ENCODE measurements around the gene IRF7. TPM values are rescaled to one million over a fixed set of nuclear protein-coding genes. Genes with fewer than 3 reads are reported as not detected.

Gene IRF7
- total RNA-seq, 1 donor from 2014 or later, result 40.8 TPM

- DNase-seq (ENCODE audit: low read depth), result no peak
- H3K4me3 ChIP-seq (ENCODE audit: low read depth, low read length), result no peak overlapping the region
- no peak for TF ChIP-seq CTCF (conservative IDR thresholded peaks at IDR 0.05; ENCODE audit: low read depth, low read length)
Measured at GRCh38 chr11:639332-639955, 23.7 kb upstream of the IRF7 start.

GRCh38 chr11:638631-639331, 23.0 kb upstream of the IRF7 start:
- DNase-seq (ENCODE audit: low read depth), result no peak
- H3K4me3 ChIP-seq (ENCODE audit: low read depth, low read length), result no peak overlapping the region
- no peak for TF ChIP-seq CTCF (conservative IDR thresholded peaks at IDR 0.05; ENCODE audit: low read depth, low read length)

DNA sequence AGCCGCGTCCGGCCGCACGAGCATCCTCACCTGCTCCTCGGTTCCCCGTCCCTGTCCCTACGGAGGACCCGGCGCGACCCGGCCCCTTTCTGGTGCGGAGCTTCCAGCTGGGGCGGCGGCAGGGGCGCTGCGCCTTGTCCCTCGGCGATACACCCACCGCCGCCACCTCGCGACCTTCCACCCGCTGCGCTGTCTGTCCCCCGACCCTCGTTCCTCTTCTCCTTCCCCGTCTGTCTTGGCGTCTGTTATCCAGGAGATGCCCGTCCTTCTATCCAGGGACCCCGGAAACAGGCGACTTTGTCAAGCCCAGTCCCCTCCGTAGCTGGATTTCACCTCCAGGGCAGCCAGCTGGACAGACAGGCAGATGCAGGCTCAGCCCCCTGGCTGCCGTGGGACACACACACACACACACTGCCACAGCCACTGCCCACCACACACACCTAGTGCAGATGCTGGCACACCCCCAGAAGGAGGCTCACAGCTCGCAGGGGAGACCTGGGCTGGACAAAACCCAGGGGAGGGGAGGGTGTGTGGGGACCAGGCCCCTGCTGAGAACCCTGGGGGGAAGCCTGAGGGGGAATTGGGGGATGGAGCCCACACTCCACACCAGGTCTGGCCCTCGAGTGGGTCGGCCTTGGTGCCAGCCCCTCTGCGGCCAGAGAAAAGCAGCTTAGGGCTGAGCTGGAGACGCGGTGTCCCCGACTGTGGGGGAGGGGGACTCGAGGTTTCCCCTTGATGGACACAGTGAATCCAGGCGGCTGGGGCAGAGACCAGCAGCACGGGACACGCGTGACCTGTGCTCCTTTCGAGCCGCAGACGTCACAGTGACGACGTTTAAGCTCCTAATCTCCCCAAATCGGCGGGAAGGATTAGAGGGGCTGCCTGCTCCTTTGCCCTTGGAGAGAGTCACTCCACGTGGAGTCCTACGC, 22.1 kb upstream of the IRF7 start:
- no peak for TF ChIP-seq CTCF (conservative IDR thresholded peaks at IDR 0.05; ENCODE audit: low read depth, low read length)
- H3K4me3 ChIP-seq (ENCODE audit: low read depth, low read length), result no peak overlapping the region
- no peak for DNase-seq (ENCODE audit: low read depth)

GRCh38 chr11:637333-637592, 21.5 kb upstream of the IRF7 start:
- H3K4me3 ChIP-seq (ENCODE audit: low read depth, low read length), result no peak overlapping the region
- no peak for DNase-seq (ENCODE audit: low read depth)

GRCh38 chr11:636511-637332, 21.0 kb upstream of the IRF7 start, which contains the start of gene DRD4:
DRD4 (plus strand) TSS chr11:637269; CDS start chr11:637305, 36 bp downstream.
- no peak for TF ChIP-seq CTCF (conservative IDR thresholded peaks at IDR 0.05; ENCODE audit: low read depth, low read length)
- DNase-seq (ENCODE audit: low read depth), result no peak
- no peak within 1 kb of the TSS for H3K4me3 ChIP-seq (ENCODE audit: low read depth, low read length)

More at GRCh38 chr11:637333-637592, 21.5 kb upstream of the IRF7 start:
- no peak for TF ChIP-seq CTCF (conservative IDR thresholded peaks at IDR 0.05; ENCODE audit: low read depth, low read length)

DNA sequence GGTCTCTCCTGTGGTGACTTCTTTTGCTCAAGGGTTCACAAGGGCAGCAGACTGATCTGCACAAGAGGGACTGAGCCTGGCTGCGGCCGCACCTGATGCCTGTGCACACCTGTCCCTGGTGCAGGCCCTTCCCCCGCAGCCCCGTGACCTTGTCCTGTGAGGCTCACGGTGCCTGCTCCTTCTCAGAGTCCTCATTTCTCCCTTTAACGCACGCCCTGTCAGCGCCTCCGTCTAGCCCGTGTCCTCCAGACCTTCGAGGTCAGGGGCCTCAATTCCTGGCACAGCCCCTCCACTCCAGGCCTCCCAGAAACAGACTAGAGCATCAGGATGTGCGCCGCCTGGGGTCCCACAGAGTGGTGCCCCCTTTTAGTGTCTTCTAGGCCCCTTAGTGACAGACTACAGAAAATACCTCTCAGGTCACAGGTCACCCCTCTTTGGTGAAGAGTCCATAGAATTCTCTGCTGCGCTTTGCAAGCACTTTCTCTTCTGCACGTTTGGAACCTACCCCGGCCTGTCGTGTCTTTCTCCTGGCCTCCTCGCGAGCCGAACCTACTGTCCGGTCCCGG, 20.3 kb upstream of the IRF7 start:
- H3K4me3 ChIP-seq (ENCODE audit: low read depth, low read length), result no peak overlapping the region
- no peak for TF ChIP-seq CTCF (conservative IDR thresholded peaks at IDR 0.05; ENCODE audit: low read depth, low read length)
- no peak for DNase-seq (ENCODE audit: low read depth)
